GM18870 (cell line): Measurements from ENCODE around the gene TCIRG1.

Experiments
- ATAC-seq: cut with Tn5 transposase; IDR thresholded peaks from one replicate; pipeline ENCODE4 v1.9.1; 2021; ENCODE audit warnings: moderate library complexity; ENCODE audit not compliant: unreplicated experiment

Gene TCIRG1

DNA sequence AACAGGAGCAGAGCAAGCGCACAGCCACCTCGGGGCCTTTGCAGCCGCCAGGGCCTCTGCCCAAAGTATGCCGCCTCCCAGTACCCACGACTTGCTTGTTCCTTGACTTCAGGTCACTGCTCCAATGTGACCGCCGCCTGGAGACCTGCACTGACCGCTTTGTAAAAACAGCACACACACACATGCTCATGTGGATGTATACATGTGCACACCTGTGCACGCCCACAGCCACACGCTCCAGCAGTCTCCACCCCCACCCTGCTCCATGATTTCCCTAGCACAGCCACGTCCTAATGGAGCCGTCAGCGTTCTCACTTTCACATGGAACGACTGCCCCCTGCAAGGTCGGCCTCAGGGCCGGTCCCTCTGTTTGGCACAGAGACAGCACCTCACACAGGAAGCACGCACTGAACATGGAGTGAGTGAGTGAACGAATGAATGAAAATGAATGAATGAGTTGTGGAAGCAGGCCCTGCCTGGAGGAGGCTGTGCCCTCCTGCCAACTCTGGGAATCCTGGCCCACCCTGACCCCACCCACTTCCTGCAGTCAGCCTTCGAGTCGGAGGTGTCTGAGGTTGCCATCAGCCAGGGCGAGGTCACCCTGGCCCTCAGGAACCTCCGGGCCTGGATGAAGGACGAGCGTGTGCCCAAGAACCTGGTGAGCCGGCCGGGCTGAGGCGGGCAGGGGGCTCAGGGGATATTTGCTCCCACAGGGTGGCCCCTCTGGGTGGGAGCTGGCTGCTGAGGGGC lies 20.7 kb upstream of the TCIRG1 start:
- no peak for ATAC-seq

DNA sequence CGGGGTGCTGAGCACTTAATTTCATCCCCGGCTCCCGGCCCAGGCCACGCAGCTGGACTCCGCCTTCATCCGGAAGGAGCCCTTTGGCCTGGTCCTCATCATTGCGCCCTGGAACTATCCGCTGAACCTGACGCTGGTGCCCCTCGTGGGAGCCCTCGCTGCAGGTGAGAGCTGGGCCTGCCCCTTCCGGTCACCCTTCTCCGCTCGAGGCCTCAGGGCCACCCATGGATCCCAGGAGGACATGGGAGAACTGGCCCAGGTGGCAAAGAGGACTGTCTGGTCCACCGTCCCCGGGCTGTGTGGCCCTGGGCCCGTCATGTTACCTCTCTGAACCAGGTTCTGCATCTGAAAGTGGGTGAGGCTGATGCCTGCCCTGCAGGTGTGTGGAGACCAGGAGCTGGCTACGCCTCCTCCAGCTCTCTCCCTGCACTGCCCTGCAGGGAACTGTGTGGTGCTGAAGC lies 20.1 kb upstream of the TCIRG1 start:
- ATAC-seq: no peak

DNA sequence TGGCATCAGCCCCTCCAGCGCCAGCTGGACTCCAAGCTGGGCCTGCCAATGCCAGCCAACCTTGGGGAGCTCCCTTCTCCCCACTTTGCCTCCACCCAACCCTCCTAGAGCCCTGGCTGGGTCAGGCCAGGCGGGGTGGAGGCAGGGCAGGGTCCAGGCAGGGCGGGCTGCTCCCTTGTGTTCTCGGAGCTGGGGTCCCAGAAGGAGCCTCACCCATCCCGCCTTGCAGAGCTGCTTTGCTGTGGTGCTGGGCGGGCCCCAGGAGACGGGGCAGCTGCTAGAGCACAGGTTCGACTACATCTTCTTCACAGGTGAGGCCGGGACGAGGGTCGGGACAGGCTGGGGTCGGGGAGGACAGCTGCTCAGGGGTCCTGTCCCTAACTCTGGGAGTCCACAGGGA lies 19.3 kb upstream of the TCIRG1 start:
- ATAC-seq: no peak

DNA sequence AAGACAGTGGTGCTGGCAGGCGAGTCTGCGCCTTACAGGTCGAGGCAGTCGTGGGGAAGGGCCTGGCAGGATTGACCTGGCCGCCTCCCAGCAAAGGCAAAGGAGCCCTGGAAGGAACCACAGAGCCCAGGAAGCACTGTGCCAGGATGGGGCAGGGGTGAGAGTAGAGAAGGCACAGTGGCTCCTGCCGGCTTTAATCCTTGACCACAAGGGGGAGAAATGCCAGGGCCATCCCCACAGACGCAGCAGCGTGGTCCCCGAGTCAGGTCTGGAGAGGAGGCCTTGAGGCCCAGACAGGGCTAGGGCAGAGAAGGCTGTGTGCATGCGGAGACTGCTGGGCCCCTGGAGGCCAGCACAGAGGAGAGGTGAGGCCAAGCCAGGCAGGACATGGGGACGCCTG lies 18.2 kb upstream of the TCIRG1 start:
- ATAC-seq: no peak

DNA sequence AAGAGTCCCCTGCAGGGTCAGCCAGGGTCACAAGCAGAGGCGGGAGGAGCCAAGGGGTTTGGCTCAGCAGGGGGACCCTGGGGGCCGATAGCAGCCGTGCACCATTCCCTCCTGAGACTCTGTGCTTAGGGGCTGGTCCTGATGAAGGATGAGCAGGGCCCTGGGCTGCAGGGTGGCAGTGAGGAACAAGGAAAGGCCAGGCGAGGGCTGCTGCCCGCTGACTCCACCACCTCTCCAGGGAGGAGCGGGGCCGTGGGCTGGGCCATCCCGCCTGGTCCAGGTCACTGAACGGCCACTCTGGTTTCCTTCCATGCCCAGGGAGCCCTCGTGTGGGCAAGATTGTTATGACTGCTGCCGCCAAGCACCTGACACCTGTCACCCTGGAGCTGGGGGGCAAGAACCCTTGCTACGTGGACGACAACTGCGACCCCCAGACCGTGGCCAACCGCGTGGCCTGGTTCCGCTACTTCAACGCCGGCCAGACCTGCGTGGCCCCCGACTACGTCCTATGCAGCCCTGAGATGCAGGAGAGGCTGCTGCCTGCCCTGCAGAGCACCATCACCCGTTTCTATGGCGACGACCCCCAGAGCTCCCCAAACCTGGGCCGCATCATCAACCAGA lies 17.5 kb upstream of the TCIRG1 start:
- ATAC-seq: no peak

DNA sequence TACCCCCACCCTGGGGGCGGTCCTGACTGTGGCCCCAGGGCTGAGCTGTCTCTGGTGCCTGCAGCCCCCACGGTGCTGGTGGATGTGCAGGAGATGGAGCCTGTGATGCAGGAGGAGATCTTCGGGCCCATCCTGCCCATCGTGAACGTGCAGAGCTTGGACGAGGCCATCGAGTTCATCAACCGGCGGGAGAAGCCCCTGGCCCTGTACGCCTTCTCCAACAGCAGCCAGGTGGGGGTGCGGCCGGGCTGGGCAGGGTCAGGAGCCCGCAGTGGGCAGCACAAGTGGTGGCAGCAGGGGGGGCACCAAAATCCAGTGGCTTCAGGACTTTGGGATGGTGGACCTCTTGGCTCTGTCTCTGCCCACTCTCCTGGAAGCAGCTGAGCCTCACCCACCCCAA lies 16.3 kb upstream of the TCIRG1 start:
- ATAC-seq: no peak

DNA sequence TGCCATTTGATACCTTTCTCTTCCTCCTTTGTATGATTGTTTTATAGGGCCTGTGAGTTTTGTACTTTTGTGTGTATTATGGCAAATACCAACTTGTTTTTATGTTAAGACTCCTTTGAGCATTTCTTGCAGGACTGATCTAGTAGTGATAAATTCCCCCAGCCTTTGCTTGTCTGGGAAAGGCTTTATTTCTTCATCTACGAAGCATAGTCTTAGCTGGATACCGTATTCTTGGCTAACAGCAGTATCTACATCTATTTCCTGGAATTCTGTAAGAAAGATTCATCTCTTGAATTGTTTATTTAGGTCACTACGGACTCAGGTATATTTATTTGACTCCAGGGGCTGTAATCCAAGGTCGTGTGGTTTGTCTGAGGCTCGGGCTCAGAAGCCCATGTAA lies 14.3 kb upstream of the TCIRG1 start:
- ATAC-seq: no peak

DNA sequence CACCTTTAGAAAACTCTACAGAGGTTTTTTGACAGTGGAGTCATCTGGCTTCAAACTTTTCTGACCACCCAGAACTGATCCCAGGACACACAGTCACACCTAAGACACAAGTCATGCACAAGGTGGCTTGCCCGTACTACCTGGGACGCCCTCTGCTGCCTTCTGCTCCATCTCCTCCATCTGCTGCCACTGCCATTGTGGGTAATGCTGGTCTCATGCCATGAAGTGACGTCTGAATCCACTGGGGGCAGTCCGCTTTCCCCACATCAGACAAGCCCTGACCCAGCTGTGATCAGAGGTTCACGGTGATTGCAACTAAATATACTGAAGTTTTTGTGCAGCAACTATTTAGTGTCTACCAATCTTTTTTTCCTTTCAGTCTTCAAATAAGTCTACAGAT lies 13.8 kb upstream of the TCIRG1 start:
- no peak for ATAC-seq

DNA sequence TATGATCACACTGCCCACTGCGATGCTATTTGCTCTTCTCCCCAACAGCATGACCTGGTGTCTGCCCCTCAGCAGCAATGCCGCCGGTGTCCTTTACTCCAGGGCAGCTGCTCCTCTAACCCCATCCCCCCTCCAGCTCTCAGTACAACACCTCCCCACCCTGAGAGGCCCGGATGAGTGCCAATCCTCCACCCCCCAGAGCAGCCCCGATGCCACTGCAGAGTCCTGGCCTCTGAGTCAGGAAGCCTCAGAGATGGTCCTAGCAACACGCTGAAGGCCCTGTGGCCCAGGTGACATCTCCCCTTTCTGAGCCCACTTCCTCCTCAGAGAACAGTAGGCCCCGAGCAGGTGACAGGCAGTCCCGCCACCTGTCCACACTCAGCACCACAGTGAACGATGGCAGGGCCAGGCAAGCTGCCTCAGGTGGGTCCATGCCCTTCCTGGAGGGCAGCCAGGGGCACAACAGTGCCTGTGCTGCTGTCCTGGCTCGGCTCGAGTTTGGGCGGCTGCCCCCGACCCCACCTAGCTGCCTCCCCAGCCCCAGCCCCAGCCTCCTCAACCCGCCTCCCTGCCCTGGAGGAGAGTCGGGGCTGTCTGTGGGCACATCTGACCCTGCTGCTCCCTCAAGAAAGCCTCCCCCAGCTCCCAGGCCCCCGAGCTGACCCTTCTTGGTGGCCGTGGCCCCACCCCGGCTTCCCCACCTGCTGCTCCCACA lies 12.3 kb upstream of the TCIRG1 start:
- ATAC-seq: no peak

DNA sequence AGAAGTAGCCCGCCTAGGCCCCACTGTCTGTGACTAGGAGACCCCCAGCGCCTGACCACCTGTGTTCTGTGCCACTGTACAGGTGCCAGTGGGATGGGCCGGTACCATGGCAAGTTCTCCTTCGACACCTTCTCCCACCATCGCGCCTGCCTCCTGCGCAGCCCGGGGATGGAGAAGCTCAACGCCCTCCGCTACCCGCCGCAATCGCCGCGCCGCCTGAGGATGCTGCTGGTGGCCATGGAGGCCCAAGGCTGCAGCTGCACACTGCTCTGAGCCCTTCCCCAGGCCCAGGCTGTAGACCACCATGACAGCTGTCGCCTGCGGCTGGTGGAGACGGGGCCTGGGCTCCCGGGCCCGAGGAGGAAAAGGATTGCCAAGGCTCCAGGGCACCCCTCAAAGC lies 11.2 kb upstream of the TCIRG1 start:
- no peak for ATAC-seq

DNA sequence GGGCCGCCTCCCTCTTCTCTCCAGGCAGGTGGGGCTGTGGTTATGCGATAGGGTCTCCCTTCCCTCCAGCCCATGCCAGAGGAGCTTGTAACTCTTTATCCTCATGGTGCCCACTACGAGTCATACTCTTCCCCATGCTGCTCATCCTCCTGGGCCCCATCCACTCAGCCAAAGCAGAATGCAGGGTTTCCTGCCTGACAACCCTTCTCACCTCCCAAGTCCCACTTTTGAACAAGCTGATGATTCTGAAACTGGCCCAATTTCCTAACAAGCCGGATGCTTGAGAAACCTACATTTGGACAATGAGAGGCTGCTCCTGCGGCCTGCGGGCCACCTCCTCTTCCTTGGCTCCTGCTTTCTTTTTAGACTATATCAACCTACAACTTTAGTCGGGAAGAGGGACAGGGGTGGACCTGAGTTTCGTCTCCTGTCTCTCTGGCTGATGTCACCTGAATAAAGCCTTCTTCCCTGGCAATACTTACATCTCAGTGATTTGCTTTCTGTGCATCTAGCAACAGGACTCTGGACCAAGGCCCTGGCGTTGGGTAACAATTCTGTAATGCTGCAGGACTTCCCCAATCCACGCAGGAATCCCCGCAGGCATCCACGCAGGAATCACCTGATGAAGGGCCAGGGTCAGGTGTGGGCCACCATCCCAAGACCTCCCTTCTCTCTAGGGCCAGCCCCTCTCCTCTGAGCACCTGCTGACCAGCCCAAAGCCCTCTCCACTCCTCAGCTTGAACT lies 9.9 kb upstream of the TCIRG1 start:
- no peak for ATAC-seq

DNA sequence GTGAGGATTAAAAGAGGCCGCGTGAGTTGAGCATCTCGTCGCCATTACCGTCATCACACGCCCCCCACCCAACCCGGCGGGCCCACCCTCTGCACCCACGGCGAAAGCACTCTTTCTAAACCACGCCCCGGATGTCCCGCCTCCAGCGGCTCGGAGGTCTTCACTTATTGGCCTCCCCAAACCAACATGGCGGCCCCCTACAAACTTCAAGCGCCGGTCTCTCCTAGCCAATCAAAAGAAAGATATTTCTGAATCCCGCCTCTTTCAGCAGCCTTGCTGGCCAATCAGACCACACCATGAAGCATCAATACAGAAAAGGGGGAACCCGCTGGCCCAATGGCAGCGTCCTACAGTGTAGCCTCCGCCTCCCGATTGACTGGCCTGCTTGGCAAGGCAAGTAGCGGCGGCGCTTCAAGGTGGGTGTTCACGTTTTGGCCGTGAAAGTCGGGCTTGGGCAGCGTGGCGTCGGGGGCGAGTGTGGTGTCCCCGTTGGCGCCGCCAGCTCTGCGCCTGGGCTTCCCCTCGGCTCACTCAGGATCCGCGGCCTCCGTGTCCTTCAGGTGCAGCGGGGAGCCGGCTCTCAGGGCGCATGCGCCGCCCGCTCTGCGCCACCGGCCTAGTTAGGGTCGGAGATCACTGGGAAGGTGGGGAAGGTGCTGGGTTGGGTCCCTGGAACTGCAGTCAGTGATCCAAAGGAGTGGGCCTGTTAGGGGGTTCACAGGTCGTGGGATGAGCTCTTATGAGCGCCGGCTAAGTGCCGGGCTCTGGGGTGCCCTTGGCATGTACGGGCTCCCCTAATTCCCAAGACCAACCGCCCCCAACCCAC lies 8.3 kb upstream of the TCIRG1 start, which contains the start of gene NDUFS8:
NDUFS8 (plus strand) TSS at position 364 of the 826 bp plus-strand sequence. CDS start 1,471 bp downstream, outside the sequence.
- ATAC-seq: peak; percentile 96

DNA sequence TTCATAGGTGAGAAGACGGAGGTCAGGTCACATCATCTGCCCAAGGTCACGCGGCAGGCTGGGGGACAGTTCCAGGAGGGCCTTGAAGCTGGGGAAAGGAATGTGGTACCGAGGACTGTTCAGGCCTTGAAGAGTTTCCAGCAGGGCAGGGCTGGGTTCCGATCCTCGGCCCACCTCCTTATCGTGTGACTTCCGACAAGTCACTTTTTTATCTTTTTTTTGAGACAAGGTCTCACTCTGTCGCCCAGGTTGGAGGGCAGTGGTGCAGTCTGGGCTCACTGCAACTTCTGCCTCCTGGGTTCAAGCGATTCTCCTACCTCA lies 7.7 kb upstream of the TCIRG1 start:
- no peak for ATAC-seq

DNA sequence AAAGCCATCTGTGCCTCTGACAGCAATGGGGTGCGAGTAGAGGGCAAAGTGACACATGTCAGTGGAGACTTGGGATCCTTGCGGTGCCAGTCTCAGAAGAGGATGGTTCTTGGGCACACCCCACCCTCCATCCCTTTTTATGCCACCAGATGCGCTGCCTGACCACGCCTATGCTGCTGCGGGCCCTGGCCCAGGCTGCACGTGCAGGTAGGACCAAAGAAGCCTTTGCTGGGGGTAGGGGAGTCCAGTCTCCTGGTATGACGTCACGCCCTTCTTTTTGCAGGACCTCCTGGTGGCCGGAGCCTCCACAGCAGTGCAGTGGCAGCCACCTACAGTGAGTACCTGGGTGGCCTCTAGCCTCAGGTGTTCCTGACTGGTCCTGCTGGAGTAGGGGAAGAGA lies 6.8 kb upstream of the TCIRG1 start:
- no peak for ATAC-seq

DNA sequence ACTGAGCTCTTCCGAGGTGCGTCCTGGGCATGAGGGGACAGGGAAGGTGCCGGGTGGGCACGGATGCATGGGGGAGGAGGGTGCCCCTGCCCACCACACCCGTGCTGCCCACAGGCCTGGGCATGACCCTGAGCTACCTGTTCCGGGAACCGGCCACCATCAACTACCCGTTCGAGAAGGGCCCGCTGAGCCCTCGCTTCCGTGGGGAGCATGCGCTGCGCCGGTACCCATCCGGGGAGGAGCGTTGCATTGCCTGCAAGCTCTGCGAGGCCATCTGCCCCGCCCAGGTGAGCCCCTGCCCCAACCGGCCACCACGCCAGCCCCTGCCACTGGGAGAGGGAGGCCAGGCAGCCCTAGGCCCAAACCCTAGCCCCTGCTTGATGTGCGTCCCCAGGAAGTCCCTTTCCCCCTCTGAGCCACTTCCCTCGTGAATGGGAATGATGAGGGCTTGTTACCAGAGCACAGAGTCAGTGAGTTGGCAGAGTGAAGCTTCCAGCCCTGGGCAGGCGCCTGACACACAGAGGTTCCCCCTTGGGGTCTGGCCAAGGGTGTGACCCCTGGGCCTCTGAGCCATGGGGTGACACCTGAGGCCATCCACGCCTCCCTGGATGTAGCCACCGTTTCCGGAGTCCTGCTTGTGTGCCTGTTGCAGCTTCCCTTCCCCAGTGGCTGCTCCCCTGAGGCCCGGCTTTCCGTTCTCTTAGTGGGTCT lies 5.7 kb upstream of the TCIRG1 start:
- no peak for ATAC-seq

DNA sequence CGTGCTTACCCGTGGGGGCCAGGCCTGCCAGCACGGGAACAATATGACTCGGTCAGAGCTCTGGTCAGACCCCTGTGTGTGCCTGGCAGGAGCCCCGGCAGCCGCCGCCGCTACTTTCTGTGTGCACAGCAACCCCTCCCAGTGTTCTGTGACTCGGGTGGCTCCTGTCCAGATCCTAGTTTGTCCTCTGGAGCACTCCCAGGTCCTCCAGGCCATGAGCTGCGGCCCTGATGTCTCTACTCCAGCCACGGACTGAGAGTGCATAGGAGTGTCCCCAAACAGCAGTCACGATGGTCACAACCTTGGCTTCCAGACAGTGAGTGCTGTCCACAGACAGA lies 5.1 kb upstream of the TCIRG1 start:
- no peak for ATAC-seq

DNA sequence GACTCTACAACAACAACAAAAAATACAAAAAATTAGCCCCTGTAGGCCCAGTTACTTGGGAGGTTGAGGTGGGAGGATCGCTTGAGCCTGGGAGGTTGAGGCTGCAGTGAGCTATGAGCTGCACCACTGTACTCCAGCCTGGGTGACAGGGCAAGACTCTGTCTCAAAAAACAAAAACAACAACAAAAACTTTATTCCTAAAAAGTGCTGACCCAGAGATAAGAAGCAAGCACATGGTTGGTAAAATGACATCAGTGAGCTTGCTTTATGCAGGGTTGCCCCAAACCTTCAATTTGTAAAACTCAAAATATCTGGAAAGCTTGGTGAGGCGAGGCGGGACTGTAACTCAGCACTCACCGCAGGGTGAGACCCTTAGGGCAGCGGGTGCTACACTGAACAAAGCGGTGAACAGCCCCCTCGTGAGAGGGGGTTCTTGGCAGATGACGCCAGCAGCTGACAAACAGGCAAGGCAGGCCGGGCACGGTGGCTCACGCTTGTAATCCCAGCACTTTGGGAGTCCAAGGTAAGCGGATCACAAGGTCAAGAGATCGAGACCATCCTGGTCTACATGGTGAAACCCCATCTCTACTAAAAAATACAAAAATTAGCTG lies 3.5 kb upstream of the TCIRG1 start:
- ATAC-seq: no peak

DNA sequence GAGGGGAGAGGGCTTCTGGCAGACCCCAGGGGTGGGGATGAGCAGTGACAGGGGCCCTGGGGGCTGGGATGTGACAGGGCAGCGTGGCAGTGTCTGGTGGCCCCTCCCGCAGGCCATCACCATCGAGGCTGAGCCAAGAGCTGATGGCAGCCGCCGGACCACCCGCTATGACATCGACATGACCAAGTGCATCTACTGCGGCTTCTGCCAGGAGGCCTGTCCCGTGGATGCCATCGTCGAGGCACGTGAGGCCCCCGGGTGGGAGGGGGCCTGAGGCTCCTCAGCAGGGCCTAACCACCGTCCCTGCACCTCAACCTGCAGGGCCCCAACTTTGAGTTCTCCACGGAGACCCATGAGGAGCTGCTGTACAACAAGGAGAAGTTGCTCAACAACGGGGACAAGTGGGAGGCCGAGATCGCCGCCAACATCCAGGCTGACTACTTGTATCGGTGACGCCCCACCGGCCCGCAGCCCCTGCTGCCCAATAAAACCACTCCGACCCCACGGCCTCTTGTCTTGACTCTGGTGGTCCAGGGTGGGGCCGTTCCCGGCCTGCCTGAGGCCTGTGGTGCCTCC lies 2.6 kb upstream of the TCIRG1 start:
- no peak for ATAC-seq

DNA sequence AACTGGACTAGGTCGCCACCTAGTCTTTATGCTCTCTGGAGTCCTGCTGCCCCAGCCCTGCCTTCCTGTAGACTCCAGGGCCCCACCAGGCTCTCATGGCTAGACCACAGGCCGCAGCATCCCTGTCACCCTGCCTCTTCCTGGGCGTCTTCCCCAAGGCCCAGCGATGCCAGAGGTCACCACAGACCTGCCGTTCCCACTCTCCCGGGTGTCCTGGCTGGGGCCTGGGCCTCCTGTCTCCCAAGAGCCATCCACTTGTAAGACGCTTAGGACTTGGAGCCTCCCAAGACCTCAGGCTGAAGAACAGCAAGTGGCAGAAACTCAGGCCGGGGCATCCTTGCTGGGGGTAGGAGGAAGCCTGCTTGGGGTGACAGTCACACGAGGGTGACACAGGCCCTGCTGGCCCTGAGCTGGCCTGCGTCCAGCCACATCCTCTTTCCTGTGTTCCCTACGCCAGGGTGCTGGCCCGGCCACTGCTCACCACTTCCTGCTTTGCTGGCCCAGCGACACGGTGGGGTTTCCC lies 2.0 kb upstream of the TCIRG1 start:
- no peak for ATAC-seq
